Measurements from ENCODE around the gene MOV10L1.

GRCh38 chr22:50081426-50082196, 8.2 kb upstream of the MOV10L1 start:
- TF ChIP-seq CTCF (conservative IDR thresholded peaks at IDR 0.05; ENCODE audit: low read depth in 2 of 2) = no peak
- no peak for TF ChIP-seq POLR2AphosphoS5 (IDR thresholded peaks at IDR 0.05; ENCODE audit: low read depth)
- no peak for TF ChIP-seq CREB1 (CRISPR knock-in tag; IDR thresholded peaks at IDR 0.05; ENCODE audit: low read depth)
- TF ChIP-seq EZH2 (IDR thresholded peaks at IDR 0.05; ENCODE audit: low read depth, unreplicated experiment) = no peak
- TF ChIP-seq ZNF331 (CRISPR knock-in tag; IDR thresholded peaks at IDR 0.05; ENCODE audit: low read depth) = no peak
- TF ChIP-seq STAT1 (IDR thresholded peaks at IDR 0.05; ENCODE audit: unreplicated experiment) = no peak
- TF ChIP-seq REST (IDR thresholded peaks at IDR 0.05; ENCODE audit: unreplicated experiment) = no peak
- TF ChIP-seq EZH2phosphoT487 (IDR thresholded peaks at IDR 0.05; ENCODE audit: unreplicated experiment) = no peak
- TF ChIP-seq ETS1 (IDR thresholded peaks at IDR 0.05) = no peak
- no peak for TF ChIP-seq ZNF114 (CRISPR knock-in tag; IDR thresholded peaks at IDR 0.05)

All from GM23338 (cell line).